ENCODE measurements around the gene TNFAIP8L1.

Gene TNFAIP8L1

GRCh38 chr19:4669723-4670480 is 30.6 kb downstream of the TNFAIP8L1 start, which contains the start of gene MYDGF (continued):
- no peak for TF ChIP-seq PRDM10 (tag by site-specific recombination; IDR thresholded peaks at IDR 0.05)
- TF ChIP-seq ZNF341 (tag by site-specific recombination; IDR thresholded peaks at IDR 0.05; ENCODE audit: low read depth) = no peak; the same call in 1 of the 2 replicates
- no peak for TF ChIP-seq TCF7L2 (IDR thresholded peaks at IDR 0.05; ENCODE audit: borderline replicate concordance, low read depth, low read length)
- no peak for TF ChIP-seq ZNF324 (tag by site-specific recombination; IDR thresholded peaks at IDR 0.05)
- peak; percentile 75 for TF ChIP-seq ZFHX2 (tag by site-specific recombination; conservative IDR thresholded peaks at IDR 0.05)
- TF ChIP-seq, protein P1, sequence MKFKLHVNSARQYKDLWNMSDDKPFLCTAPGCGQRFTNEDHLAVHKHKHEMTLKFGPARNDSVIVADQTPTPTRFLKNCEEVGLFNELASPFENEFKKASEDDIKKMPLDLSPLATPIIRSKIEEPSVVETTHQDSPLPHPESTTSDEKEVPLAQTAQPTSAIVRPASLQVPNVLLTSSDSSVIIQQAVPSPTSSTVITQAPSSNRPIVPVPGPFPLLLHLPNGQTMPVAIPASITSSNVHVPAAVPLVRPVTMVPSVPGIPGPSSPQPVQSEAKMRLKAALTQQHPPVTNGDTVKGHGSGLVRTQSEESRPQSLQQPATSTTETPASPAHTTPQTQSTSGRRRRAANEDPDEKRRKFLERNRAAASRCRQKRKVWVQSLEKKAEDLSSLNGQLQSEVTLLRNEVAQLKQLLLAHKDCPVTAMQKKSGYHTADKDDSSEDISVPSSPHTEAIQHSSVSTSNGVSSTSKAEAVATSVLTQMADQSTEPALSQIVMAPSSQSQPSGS (tag by site-specific recombination; IDR thresholded peaks at IDR 0.05; ENCODE audit: low read depth) = no peak
- TF ChIP-seq, protein P2, sequence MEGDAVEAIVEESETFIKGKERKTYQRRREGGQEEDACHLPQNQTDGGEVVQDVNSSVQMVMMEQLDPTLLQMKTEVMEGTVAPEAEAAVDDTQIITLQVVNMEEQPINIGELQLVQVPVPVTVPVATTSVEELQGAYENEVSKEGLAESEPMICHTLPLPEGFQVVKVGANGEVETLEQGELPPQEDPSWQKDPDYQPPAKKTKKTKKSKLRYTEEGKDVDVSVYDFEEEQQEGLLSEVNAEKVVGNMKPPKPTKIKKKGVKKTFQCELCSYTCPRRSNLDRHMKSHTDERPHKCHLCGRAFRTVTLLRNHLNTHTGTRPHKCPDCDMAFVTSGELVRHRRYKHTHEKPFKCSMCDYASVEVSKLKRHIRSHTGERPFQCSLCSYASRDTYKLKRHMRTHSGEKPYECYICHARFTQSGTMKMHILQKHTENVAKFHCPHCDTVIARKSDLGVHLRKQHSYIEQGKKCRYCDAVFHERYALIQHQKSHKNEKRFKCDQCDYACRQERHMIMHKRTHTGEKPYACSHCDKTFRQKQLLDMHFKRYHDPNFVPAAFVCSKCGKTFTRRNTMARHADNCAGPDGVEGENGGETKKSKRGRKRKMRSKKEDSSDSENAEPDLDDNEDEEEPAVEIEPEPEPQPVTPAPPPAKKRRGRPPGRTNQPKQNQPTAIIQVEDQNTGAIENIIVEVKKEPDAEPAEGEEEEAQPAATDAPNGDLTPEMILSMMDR (tag by site-specific recombination; IDR thresholded peaks at IDR 0.05) = no peak
- TF ChIP-seq ZBTB11 (tag by site-specific recombination; conservative IDR thresholded peaks at IDR 0.05; ENCODE audit: low read depth) = 0 out of 2 replicates have a peak, but pooled peaks have one; percentile 11
- TF ChIP-seq ZNF239 (tag by site-specific recombination; IDR thresholded peaks at IDR 0.05) = no peak
- TF ChIP-seq ZNF112 (tag by site-specific recombination; IDR thresholded peaks at IDR 0.05) = no peak
- TF ChIP-seq ZBTB1 (tag by site-specific recombination; IDR thresholded peaks at IDR 0.05) = no peak
- peak; percentile 26; the same call in 1 of the 2 replicates for TF ChIP-seq ZBTB7A (tag by site-specific recombination; IDR thresholded peaks at IDR 0.05; ENCODE audit: low read depth)
- no peak for TF ChIP-seq MZF1 (tag by site-specific recombination; IDR thresholded peaks at IDR 0.05; ENCODE audit: borderline replicate concordance)
- TF ChIP-seq ZNF48 (tag by site-specific recombination; IDR thresholded peaks at IDR 0.05) = no peak
- TF ChIP-seq ZSCAN16 (tag by site-specific recombination; IDR thresholded peaks at IDR 0.05) = no peak
- no peak for TF ChIP-seq OSR2 (tag by site-specific recombination; IDR thresholded peaks at IDR 0.05)
- TF ChIP-seq ZNF274 (IDR thresholded peaks at IDR 0.05; ENCODE audit: low read length) = no peak
- no peak for TF ChIP-seq ZNF274 (tag by site-specific recombination; IDR thresholded peaks at IDR 0.05; ENCODE audit: borderline replicate concordance)
- no peak; the same call in 1 of the 2 replicates for TF ChIP-seq ZNF2 (tag by site-specific recombination; IDR thresholded peaks at IDR 0.05)
- TF ChIP-seq, protein P3, sequence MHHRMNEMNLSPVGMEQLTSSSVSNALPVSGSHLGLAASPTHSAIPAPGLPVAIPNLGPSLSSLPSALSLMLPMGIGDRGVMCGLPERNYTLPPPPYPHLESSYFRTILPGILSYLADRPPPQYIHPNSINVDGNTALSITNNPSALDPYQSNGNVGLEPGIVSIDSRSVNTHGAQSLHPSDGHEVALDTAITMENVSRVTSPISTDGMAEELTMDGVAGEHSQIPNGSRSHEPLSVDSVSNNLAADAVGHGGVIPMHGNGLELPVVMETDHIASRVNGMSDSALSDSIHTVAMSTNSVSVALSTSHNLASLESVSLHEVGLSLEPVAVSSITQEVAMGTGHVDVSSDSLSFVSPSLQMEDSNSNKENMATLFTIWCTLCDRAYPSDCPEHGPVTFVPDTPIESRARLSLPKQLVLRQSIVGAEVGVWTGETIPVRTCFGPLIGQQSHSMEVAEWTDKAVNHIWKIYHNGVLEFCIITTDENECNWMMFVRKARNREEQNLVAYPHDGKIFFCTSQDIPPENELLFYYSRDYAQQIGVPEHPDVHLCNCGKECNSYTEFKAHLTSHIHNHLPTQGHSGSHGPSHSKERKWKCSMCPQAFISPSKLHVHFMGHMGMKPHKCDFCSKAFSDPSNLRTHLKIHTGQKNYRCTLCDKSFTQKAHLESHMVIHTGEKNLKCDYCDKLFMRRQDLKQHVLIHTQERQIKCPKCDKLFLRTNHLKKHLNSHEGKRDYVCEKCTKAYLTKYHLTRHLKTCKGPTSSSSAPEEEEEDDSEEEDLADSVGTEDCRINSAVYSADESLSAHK (tag by site-specific recombination; IDR thresholded peaks at IDR 0.05) = no peak
- TF ChIP-seq ZNF560 (tag by site-specific recombination; IDR thresholded peaks at IDR 0.05; ENCODE audit: borderline replicate concordance) = no peak
- TF ChIP-seq BCL11B (tag by site-specific recombination; IDR thresholded peaks at IDR 0.05; ENCODE audit: low read depth) = no peak
- TF ChIP-seq KLF17 (tag by site-specific recombination; IDR thresholded peaks at IDR 0.05) = peak; percentile 62; the same call in 1 of the 2 replicates
- TF ChIP-seq BCL6B (tag by site-specific recombination; IDR thresholded peaks at IDR 0.05) = no peak

All from HEK293 (cell line).